Sciatic nerve (tissue), 2 donors: ENCODE results near the gene HRC. TPM values are rescaled to one million over a fixed set of nuclear protein-coding genes. Genes with fewer than 3 reads are reported as not detected.
"Not testable (repeated sequence)": the region's sequence is repeated elsewhere in the genome, so short reads cannot be mapped to it uniquely, and the experiment has no call there.

Source experiments
- ATAC-seq: fragments of 200-7000 bp; cut with Tn5 transposase; one replicate; pipeline ENCODE4 v1.9.1; 2020; ENCODE audit warnings: mild to moderate bottlenecking, moderate library complexity
- DNase-seq: peaks from one replicate; pipeline ENCODE4 v3.0.0-alpha.2; 2020; ENCODE audit warnings: low spot score
- intact Hi-C: fragments of 100-400 bp; cut with DNase I; formaldehyde crosslinking; loops from one replicate; pipeline ENCODE4 v1.14.2; 2022
- total RNA-seq: library from RNA; stranded (reverse); fragmentation: NEBNext Ultra II Directional; extraction: Animal tissue kit (Norgen Biotek cat#: 25700); gene quantifications from one replicate; pipeline ENCODE4 v1.2.1, GENCODE V29; 2021
- donor health status: DM: no; HTN: no; CAD: no.
- donor health status: DM: no; HTN: no; CAD: no.

Gene HRC
- total RNA-seq, 1 donor from 2014 or later: 5.1 TPM

DNA sequence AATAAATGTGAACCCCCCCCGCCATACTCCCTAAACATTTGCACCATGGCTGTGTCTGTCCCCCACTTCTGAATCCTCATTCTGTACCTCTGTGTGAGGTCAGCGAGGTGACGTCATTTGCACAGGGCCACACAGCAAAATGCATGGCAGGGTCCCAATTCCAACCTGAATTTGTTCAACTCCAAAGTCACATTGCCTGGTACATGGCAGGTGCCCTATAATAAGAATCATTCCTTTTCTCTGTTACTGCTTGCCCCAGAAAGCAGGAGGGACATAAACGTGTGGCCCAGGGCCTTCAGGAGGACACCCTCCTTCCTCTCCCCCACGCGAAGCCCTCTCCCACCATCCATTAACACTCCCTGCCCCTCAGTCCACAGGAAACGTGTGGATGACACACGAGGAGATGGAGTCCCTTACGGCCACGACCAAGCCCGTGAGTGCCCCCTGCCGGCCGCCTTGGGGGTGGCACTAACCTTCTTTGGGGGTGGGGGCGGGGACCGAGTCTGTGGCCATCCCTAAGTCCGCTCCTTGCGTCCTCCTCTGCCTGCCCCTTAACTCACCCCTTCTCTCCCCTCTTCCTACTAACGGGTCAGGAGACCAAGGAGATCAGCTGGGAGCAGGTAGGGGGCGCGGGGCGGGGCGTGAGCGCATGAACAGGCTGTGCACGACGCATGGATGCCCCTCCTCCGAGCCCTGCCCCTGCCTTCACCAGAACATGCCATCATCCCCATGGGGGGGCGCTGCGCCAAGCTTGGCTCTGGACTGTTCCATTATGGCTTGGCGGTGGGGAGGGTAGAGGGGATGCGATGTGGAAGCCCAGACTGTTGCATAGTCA is 9.4 kb downstream of the HRC start:
- ATAC-seq (peak; percentile 25), DNase-seq (peak; percentile 84)
- intact Hi-C loops: loop anchor here (10.0 kb wide), 1 partner anchor 61 kb away; the partner anchor contains the start of gene SNRNP70

DNA sequence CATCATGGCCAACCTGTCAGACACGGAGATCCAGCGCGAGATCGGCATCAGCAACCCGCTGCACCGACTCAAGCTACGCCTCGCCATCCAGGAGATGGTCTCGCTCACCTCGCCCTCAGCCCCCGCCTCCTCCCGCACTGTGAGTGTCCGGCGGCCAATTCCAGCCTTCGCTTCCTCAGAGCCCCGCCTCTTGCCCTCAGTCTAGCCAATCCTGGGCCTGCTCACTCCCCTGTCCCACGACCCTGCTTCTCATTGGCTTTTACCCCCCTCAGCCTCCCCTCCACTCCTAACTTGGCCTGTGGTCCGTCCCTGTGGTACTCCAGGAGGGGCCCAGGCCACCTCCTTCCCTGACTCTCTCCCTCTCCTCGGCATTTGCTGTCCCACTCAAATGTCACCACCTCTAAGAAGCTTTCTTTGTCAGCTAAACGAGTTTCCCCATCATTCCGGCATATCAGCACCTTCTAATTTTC is 12.3 kb downstream of the HRC start:
- intact Hi-C loops: loop anchor here (10.0 kb wide), 1 partner anchor 58 kb away; the partner anchor contains the start of gene SNRNP70
- DNase-seq (peak; percentile 89), ATAC-seq (peak; percentile 95)

DNA sequence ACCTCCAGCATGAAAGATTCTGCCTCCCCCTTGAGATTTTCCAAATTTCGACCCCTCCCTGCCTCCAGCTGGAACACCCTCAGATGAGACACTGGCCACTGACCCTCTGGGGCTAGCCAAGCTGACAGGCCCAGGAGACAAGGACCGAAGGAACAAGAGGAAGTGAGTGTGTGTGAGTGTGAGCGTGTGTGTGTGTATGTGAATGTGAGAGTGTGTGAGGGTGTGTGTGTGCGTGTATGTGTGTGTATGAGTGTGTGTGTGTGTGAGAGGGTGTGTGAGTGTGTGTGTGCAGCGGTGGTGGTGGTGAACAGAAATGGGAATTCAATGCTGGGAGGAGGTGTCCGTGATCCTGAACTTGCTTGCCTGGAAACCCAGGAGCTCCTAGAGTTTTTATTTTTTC is 13.8 kb downstream of the HRC start:
- DNase-seq (no peak), ATAC-seq (no peak)
- intact Hi-C loops: loop anchor here (10.0 kb wide), 1 partner anchor 57 kb away; the partner anchor contains the start of gene SNRNP70

DNA sequence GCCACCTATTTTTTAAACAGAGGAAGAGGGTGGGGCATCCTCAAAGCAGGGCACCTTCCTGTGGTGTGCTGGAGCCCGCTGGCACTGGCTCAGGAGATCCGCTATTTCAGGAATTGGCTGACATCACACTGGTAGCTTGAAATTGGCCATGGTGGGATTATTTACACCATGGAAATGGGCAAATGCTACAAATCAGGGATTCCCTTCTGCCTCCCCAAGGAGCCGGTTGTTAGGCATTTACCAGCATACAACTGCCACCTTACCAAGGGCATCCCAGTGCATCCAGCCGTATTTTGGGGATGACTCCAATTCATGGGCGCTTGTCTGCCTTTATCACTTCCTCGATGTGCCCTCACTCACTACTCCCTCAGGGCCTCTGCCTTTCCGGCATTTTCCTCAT is 14.2 kb downstream of the HRC start:
- ATAC-seq (no peak), DNase-seq (no peak)
- intact Hi-C loops: loop anchor here (10.0 kb wide), 1 partner anchor 56 kb away; the partner anchor contains the start of gene SNRNP70

DNA sequence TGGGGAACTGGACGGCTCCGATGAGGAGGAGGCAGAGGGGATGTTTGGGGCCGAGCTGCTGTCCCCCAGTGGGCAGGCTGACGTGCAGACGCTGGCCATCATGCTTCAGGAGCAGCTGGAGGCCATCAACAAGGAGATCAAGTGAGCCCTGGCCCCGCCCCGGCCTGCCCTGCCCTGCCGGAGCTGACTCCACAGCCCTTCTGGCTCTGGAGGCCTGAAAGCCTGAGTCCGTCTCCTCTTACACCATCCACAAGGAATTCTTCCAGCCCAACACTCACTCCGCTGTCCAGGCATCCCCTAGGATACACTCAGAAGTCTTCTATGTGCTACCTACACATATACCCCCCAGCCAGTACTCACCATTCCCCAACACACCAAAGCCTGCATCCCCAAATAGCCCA is 18.4 kb downstream of the HRC start:
- ATAC-seq (peak; percentile 19), DNase-seq (no peak)
- intact Hi-C loops: no loop called here

DNA sequence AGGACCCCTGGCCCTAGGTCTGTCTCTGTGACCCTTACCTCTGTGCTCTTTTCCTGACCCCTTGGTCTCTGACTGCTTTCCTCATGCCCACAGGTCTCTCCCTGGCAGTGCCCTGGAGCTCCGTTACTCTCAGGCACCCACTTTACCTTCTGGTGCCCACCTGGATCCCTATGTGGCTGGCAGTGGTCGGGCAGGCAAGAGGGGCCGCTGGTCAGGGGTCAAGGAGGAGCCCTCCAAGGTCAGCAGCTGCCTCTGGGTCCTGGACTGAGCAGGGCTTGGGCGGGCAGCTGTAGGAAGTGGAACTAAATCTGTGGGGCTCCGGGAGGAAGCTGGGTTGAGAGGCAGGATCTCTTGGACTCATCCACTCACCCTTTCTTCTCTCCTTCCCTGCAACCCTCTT is 19.5 kb downstream of the HRC start:
- intact Hi-C loops: no loop called here
- ATAC-seq (no peak), DNase-seq (no peak)

DNA sequence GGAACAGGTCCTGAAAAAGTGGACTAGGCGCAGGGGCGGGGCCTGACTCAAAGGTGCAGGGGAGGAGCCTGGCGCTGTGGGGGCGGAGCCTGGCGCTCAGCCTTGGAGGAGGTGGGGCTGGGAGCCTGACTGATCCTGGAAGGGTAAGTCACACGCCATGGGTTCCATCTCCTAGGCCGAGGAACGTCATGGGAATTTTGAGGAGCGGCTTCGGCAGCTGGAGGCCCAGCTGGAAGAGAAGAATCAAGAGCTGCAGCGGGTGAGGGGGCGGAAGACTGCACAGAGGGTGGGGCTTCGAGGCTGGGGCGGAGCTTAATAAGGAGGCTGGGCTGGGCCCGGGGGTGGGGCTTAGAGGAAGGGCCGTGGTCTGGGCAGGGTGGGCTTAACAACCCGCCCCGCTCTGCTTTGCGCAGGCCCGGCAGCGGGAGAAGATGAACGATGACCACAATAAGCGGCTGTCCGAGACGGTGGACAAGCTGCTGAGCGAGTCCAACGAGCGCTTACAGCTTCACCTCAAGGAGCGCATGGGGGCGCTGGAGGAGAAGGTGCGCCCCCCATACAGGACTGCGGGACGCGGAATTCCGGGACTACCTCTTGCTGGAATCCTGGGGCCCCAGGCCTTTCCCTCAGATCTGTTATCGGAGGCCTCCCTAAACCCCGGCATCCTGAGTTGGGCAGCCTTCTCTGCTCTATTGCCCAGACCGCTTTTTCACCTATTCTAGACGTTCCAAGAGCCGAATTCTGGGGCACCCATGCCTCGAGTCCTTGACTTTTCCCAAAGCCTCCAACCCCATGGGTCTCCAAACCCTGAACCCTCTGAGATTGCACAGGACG is 21.4 kb downstream of the HRC start:
- DNase-seq: peak; percentile 78

GRCh38 chr19:49132974-49133609 is 22.1 kb downstream of the HRC start:
- DNase-seq: peak; percentile 69

More for the DNA sequence above, 21.4 kb downstream of the HRC start:
- intact Hi-C loops: no loop called here
- ATAC-seq: peak; percentile 79

DNA sequence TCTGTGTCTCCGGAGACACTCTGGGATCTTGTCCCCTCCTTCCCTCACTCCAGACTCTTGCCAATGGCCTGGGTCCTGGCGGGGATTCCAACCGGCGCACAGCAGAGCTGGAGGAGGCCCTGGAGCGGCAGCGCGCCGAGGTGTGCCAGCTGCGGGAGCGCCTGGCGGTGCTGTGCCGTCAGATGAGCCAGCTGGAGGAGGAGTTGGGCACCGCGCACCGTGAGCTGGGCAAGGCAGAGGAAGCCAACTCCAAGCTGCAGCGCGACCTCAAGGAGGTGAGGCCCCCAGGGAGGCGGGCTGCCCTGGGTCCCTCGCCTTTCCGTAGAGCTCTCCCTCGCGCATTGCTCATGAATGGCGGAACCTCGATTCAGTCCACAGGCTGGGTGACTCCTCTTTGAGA is 24.9 kb downstream of the HRC start:
- DNase-seq (no peak), ATAC-seq (no peak)
- intact Hi-C loops: no loop called here

More at GRCh38 chr19:49132974-49133609, 22.1 kb downstream of the HRC start:
- ATAC-seq: peak; percentile 20
- intact Hi-C loops: no loop called here

- DNase-seq (peak; percentile 62), ATAC-seq (no peak)
- intact Hi-C loops: no loop called here
Measured at GRCh38 chr19:49129238-49129583, 26.0 kb downstream of the HRC start.

DNA sequence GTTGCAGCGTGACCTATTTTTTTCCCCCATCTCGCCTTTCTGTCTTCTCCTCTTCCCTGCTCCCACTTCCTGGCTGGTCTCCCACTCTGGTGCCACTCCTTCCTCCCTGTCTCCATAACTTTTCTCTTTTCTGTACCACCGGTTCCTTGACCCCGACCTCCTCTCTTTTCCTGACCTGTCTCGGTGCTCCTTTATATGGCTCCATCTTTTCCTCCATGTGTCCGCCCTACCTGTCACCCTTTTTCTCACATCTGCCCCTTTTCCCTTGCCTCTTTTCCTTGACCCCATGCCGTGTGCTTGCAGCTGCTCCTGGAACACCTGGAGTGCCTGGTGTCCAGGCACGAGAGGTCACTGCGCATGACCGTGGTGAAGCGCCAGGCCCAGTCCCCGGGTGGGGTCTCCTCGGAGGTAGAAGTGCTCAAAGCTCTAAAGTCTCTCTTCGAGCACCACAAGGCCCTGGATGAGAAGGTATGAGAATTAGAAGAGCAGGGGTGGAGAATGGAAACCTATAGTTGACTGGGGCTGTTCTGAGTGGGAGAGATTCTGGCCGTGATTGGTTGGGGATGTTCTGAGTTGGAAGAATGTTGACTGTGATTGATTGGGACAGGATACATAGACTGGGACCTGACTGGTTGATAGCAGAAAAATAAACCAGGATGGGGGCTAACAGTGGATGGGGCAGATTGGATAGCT is 26.5 kb downstream of the HRC start:
- ATAC-seq: no peak
- no peak for DNase-seq
- intact Hi-C loops: no loop called here

- peak; percentile 98 for DNase-seq
Measured at GRCh38 chr19:49127674-49128544, 27.3 kb downstream of the HRC start.

GRCh38 chr19:49127225-49127624 is 28.0 kb downstream of the HRC start:
- DNase-seq, ATAC-seq, intact Hi-C loops: not testable (repeated sequence)

More at GRCh38 chr19:49127674-49128544, 27.3 kb downstream of the HRC start:
- intact Hi-C loops: no loop called here
- peak; percentile 98 for ATAC-seq

- no peak for ATAC-seq
- intact Hi-C loops: no loop called here
- DNase-seq: no peak
Measured at GRCh38 chr19:49126575-49126974, 28.6 kb downstream of the HRC start.

- ATAC-seq (no peak), DNase-seq (no peak)
- intact Hi-C loops: no loop called here
Measured at GRCh38 chr19:49125025-49125731, 30.0 kb downstream of the HRC start.

GRCh38 chr19:49123285-49123684 is 31.9 kb downstream of the HRC start:
- ATAC-seq, intact Hi-C loops, DNase-seq: not testable (repeated sequence)

- DNase-seq, ATAC-seq, intact Hi-C loops: not testable (repeated sequence)
Measured at GRCh38 chr19:49121841-49122240, 33.4 kb downstream of the HRC start.
